Heart left ventricle (tissue), 13 donors: ENCODE data around the gene UBR3.

Experiments used
- POLR2A ChIP-seq, 2 donors: fragments of 450-650 bp; IDR thresholded peaks; one replicate each; pipeline ENCODE4 v1.6.1; 2017; ENCODE audit warnings: antibody characterized with exemption in 2 of 2, mild to moderate bottlenecking in 2 of 2, moderate library complexity in 2 of 2
- TF ChIP-seq, protein P1 (sequence below), 12 donors: fragments of 200-600 bp; sonication (generic) in 4 of 12; IDR thresholded peaks; one replicate each; pipeline versions ENCODE4 v1.5.0 to v1.8.0; 2018 to 2022; ENCODE audit warnings: antibody characterized with exemption in 12 of 12, mild to moderate bottlenecking in 5 of 12
- donor health status: ischemic (EF 13 %, LVEDD 7.1; RV severe dilation, severe dysfunction).
- donor health status: DM: no; HTN: yes; CAD: no.
- donor health status: DM: no; HTN: no; CAD: no.
- donor health status: ischemic (EF 25% LVEDD 6.9; RV normal size, moderate dysfunction).
- donor health status: ischemic (EF 25% LVEDD 5.7; RV mildly dilated, moderate dysfunction).
- donor health status: ischemic (EF 35%, LVEDD 5.7; RV mildly dilated, moderate dysfunction).
- donor health status: nonischemic (EF 11% LVEDD 7.7; RV severe dilation, severe dysfunction).
- donor health status: DM: yes; HTN: yes; CAD: no.
- donor health status: PGD.
- donor health status: ischemic (EF 29% LVEDD 5.4; RV normal size, mild dysfunction).
- donor health status: nonischemic (EF 23%, LVEDD 6.1; RV moderate dilation, normal function).

GRCh38 chr2:169892951-169893350 lies 65.7 kb downstream of the UBR3 start:
- no peak for TF ChIP-seq POLR2A (IDR thresholded peaks at IDR 0.05)
- TF ChIP-seq, protein P1, sequence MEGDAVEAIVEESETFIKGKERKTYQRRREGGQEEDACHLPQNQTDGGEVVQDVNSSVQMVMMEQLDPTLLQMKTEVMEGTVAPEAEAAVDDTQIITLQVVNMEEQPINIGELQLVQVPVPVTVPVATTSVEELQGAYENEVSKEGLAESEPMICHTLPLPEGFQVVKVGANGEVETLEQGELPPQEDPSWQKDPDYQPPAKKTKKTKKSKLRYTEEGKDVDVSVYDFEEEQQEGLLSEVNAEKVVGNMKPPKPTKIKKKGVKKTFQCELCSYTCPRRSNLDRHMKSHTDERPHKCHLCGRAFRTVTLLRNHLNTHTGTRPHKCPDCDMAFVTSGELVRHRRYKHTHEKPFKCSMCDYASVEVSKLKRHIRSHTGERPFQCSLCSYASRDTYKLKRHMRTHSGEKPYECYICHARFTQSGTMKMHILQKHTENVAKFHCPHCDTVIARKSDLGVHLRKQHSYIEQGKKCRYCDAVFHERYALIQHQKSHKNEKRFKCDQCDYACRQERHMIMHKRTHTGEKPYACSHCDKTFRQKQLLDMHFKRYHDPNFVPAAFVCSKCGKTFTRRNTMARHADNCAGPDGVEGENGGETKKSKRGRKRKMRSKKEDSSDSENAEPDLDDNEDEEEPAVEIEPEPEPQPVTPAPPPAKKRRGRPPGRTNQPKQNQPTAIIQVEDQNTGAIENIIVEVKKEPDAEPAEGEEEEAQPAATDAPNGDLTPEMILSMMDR (IDR thresholded peaks at IDR 0.05) = no peak
